PC-3 (cell line): Measurements from ENCODE around the gene SPNS3.

ENCODE experiments used
- EZH2 ChIP-seq: fragments of 300-600 bp; sonication (generic); IDR thresholded peaks from one replicate; pipeline ENCODE4 v1.6.1; 2017; ENCODE audit warnings: antibody characterized with exemption, mild to moderate bottlenecking, low read length; ENCODE audit not compliant: unreplicated experiment
- EZH2phosphoT487 ChIP-seq: fragments of 300-600 bp; sonication (generic); IDR thresholded peaks from 2 replicates; pipeline ENCODE4 v1.6.1; 2018; ENCODE audit warnings: mild to moderate bottlenecking, antibody characterized with exemption, low read length, borderline replicate concordance
- TF ChIP-seq, protein P1 (sequence below): fragments of 300-600 bp; sonication (generic); conservative IDR thresholded peaks from 2 replicates; pipeline ENCODE4 v1.5.1; 2017; ENCODE audit warnings: antibody characterized with exemption, low read depth, mild to moderate bottlenecking, low read length

DNA sequence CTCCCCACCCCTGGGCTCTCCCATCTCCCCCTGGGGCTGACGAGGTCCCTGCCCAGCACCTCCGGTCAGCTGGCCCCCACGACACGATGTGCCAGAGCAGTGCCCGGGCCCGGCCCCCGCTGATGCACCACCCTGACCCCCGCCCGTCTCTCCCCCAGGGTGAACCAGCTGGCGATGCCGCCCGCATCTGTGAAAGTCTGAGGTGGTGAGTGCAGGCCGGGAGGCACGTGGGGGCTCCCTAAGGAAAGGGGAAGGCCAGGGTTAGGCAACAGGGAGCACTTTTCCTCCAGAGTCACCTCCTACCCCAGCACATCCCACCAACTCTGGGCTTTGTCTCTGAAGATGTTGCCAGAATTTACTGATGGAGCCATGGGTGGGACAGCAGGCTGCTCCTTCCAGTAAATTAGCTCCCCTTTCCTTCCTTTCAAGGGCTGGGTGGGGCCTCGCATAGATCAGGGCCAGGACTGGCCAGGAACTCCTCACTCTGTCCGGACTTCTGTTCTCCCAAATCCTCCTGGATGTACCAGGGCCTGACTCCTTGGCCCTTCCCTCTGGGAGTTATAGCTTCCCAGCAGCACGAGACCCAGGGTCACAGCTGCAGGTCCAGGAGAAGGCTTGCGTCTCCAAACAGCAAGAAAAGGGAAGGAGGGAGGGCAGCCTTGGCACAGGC, 103.1 kb downstream of the SPNS3 start:
- TF ChIP-seq, protein P1, sequence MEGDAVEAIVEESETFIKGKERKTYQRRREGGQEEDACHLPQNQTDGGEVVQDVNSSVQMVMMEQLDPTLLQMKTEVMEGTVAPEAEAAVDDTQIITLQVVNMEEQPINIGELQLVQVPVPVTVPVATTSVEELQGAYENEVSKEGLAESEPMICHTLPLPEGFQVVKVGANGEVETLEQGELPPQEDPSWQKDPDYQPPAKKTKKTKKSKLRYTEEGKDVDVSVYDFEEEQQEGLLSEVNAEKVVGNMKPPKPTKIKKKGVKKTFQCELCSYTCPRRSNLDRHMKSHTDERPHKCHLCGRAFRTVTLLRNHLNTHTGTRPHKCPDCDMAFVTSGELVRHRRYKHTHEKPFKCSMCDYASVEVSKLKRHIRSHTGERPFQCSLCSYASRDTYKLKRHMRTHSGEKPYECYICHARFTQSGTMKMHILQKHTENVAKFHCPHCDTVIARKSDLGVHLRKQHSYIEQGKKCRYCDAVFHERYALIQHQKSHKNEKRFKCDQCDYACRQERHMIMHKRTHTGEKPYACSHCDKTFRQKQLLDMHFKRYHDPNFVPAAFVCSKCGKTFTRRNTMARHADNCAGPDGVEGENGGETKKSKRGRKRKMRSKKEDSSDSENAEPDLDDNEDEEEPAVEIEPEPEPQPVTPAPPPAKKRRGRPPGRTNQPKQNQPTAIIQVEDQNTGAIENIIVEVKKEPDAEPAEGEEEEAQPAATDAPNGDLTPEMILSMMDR, result no peak
- TF ChIP-seq EZH2 (no peak), EZH2phosphoT487 (no peak)
